ENCODE measurements around the gene HLA-DMA.

DNA sequence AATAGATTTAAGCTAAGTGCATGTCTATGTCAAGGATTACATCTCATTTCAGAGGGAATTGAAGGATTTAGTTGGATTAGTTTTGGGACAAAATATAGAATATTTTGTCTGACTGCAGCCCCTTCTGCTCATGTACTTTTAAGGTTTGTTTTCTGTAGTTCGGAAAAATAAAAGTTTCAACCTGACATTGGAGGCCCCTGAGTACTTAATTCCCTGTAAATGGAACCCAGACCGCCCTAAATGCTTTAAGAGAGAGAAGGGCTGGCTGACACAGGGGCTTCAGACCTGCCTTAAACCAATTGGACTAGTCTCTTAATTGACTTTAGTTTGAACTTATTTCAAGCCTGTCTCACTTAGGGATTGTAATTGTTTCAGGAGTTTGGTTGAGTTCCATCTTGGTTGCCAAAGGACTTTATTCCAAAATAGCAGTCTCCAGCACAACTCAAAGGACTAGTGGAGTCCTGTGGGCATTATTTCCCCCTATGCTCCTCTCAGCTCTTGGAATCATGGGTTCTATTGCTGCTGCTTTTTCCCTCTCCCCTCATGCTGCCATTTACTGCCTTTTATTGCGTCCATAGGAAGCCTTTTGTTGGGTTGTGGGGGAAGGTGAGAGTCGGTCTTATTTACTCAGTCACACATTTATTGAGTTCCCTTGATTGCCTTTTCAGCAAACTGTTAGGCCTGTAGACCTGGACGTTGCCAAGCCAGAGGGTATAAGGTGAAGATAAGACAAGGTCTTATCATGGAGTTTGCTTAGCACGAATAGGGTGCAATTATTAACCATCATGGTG is 30.0 kb upstream of the HLA-DMA start:
- TF ChIP-seq RAD21 (IDR thresholded peaks at IDR 0.05) (no peak), TAF1 (conservative IDR thresholded peaks at IDR 0.05) (no peak), JUND (IDR thresholded peaks at IDR 0.05) (no peak), NR2F2 (IDR thresholded peaks at IDR 0.05) (no peak), EGR1 (IDR thresholded peaks at IDR 0.05; ENCODE audit: low read depth in 2 of 2) (no peak)
- TF ChIP-seq, protein P1, sequence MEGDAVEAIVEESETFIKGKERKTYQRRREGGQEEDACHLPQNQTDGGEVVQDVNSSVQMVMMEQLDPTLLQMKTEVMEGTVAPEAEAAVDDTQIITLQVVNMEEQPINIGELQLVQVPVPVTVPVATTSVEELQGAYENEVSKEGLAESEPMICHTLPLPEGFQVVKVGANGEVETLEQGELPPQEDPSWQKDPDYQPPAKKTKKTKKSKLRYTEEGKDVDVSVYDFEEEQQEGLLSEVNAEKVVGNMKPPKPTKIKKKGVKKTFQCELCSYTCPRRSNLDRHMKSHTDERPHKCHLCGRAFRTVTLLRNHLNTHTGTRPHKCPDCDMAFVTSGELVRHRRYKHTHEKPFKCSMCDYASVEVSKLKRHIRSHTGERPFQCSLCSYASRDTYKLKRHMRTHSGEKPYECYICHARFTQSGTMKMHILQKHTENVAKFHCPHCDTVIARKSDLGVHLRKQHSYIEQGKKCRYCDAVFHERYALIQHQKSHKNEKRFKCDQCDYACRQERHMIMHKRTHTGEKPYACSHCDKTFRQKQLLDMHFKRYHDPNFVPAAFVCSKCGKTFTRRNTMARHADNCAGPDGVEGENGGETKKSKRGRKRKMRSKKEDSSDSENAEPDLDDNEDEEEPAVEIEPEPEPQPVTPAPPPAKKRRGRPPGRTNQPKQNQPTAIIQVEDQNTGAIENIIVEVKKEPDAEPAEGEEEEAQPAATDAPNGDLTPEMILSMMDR (IDR thresholded peaks at IDR 0.05; ENCODE audit: low read depth, low read length, missing input control): no peak
- TF ChIP-seq, protein P2, sequence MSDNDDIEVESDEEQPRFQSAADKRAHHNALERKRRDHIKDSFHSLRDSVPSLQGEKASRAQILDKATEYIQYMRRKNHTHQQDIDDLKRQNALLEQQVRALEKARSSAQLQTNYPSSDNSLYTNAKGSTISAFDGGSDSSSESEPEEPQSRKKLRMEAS (IDR thresholded peaks at IDR 0.05): no peak

All from liver (tissue), 3 donors.